Ovary (tissue), 3 donors: ENCODE measurements around the gene IKBIP.

Source experiments
- POLR2A ChIP-seq: fragments of 450-650 bp; IDR thresholded peaks from one replicate; pipeline ENCODE4 v1.6.1; 2017; ENCODE audit warnings: antibody characterized with exemption, mild to moderate bottlenecking, moderate library complexity
- TF ChIP-seq, protein P1 (sequence below), 3 donors: fragments of 450-650 bp in 2 of 3; fragments of 200-600 bp in 1 of 3; IDR thresholded peaks; one replicate each; pipeline versions ENCODE4 v1.5.1 to v1.8.0; 2016 to 2022; ENCODE audit warnings: antibody characterized with exemption in 3 of 3, mild to moderate bottlenecking in 1 of 3
- donor health status: DM: no; HTN: no; CAD: no.

DNA sequence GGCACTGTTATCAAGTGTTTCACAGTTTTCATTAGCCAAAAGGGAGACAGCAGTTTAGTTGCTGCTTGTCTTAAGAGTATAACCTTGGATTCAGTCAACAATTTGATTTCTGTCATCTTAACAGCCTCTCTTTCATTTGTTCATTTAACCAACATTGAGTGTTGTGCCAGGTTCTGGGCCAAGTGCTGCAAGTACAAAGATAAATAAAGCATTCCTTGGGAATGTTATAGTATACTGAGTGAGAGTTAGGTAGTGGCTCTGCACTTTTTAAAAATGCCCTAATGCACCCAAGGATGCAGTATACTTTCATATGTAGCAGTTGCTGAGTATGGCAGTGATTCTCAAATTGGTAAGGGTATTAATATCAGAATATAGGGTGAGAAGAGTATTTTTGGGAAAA lies 15.9 kb upstream of the IKBIP start:
- TF ChIP-seq POLR2A, result no peak
- TF ChIP-seq, protein P1, sequence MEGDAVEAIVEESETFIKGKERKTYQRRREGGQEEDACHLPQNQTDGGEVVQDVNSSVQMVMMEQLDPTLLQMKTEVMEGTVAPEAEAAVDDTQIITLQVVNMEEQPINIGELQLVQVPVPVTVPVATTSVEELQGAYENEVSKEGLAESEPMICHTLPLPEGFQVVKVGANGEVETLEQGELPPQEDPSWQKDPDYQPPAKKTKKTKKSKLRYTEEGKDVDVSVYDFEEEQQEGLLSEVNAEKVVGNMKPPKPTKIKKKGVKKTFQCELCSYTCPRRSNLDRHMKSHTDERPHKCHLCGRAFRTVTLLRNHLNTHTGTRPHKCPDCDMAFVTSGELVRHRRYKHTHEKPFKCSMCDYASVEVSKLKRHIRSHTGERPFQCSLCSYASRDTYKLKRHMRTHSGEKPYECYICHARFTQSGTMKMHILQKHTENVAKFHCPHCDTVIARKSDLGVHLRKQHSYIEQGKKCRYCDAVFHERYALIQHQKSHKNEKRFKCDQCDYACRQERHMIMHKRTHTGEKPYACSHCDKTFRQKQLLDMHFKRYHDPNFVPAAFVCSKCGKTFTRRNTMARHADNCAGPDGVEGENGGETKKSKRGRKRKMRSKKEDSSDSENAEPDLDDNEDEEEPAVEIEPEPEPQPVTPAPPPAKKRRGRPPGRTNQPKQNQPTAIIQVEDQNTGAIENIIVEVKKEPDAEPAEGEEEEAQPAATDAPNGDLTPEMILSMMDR (IDR thresholded peaks at IDR 0.05), result no peak
